Measurements from ENCODE around the gene FLYWCH1. TPM values are rescaled to one million over a fixed set of nuclear protein-coding genes. Genes with fewer than 3 reads are reported as not detected.

FLYWCH1 gene
- total and polyA plus RNA-seq, 2 of the 8 experiments (the other 6 are each of a cell fraction or from before 2014, with no cell fraction given): 12.4 to 23.5 TPM

- TF ChIP-seq, protein P1, sequence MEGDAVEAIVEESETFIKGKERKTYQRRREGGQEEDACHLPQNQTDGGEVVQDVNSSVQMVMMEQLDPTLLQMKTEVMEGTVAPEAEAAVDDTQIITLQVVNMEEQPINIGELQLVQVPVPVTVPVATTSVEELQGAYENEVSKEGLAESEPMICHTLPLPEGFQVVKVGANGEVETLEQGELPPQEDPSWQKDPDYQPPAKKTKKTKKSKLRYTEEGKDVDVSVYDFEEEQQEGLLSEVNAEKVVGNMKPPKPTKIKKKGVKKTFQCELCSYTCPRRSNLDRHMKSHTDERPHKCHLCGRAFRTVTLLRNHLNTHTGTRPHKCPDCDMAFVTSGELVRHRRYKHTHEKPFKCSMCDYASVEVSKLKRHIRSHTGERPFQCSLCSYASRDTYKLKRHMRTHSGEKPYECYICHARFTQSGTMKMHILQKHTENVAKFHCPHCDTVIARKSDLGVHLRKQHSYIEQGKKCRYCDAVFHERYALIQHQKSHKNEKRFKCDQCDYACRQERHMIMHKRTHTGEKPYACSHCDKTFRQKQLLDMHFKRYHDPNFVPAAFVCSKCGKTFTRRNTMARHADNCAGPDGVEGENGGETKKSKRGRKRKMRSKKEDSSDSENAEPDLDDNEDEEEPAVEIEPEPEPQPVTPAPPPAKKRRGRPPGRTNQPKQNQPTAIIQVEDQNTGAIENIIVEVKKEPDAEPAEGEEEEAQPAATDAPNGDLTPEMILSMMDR (IDR thresholded peaks at IDR 0.05; ENCODE audit: control extremely low read depth in 1 of 3, insufficient read depth in 1 of 3, low read depth in 1 of 3, low read length in 3 of 3): no peak
These were observed 51.5 kb downstream of the FLYWCH1 start (continued) for GRCh38 chr16:2963074-2963722.

All from H1 (cell line).